Natural killer cell treated with Interleukin-12 subunit alpha and Interleukin-12 subunit beta and Interleukin-15 and Interleukin-18, amount 100 ng/mL, for 72 hours (primary cell): ENCODE data around the gene CT47C1. TPM values are rescaled to one million over a fixed set of nuclear protein-coding genes. Genes with fewer than 3 reads are reported as not detected.
"Not testable (repeated sequence)": the region's sequence is repeated elsewhere in the genome, so short reads cannot be mapped to it uniquely, and the experiment has no call there.

Source experiments
- ATAC-seq, 2 donors: fragments of 150-1000 bp; cut with Tn5 transposase in 1 of 2; sonication (Bioruptor Pico), chemical (Tn5 transposase) in 1 of 2; 2 replicates each; pipeline ENCODE4 v1.10.0; 2021
- DNase-seq: peaks from one replicate; pipeline ENCODE4 v3.0.0; 2022; ENCODE audit warnings: low spot score
- H3K27ac Mint-ChIP-seq, 2 donors: 1 replicate in 1 of 2; 2 replicates in 1 of 2; pipeline ENCODE4 v1.8.0; 2022; ENCODE audit warnings: mixed read lengths in 2 of 2, mild to moderate bottlenecking in 1 of 2, moderate library complexity in 1 of 2
- H3K27me3 Mint-ChIP-seq, 2 donors: 1 replicate in 1 of 2; 2 replicates in 1 of 2; pipeline ENCODE4 v1.8.0; 2022; ENCODE audit warnings: mixed read lengths in 2 of 2
- H3K36me3 Mint-ChIP-seq: one replicate; pipeline ENCODE4 v1.8.0; 2022; ENCODE audit warnings: mixed read lengths
- H3K4me1 Mint-ChIP-seq, 2 donors: 1 replicate in 1 of 2; 2 replicates in 1 of 2; pipeline ENCODE4 v1.8.0; 2022; ENCODE audit warnings: low read depth in 2 of 2, mixed read lengths in 2 of 2, mild to moderate bottlenecking in 1 of 2
- H3K4me3 Mint-ChIP-seq: one replicate; pipeline ENCODE4 v1.8.0; 2022; ENCODE audit warnings: mixed read lengths
- H3K9me3 Mint-ChIP-seq: 2 replicates; pipeline ENCODE4 v1.8.0; 2022; ENCODE audit warnings: mixed read lengths
- total RNA-seq, 2 donors: library from RNA; stranded (reverse); gene quantifications; one replicate each; pipeline ENCODE4 v1.2.3, GENCODE V29; 2022

CT47C1 gene
- total RNA-seq: not detected

GRCh38 chrX:119072744-119073143, at the start of gene CT47C1:
TSS of gene CT47C1 (plus strand) at chrX:119072993. CDS start at chrX:119073226, 233 bp downstream.
- no peak for DNase-seq
- ATAC-seq: no peak
- Mint-ChIP-seq H3K9me3 (no peaks in the 10 kb centered on the region), H3K4me1 (no peaks in the 10 kb centered on the region), H3K27ac (no peak within 1 kb of the TSS), H3K4me3 (no peak within 1 kb of the TSS), H3K36me3 (no peaks in the 10 kb centered on the region), H3K27me3 (peaks cover 0 to 8% of the 10 kb centered on the region in 2 donors)

GRCh38 chrX:119025900-119026299, 46.9 kb upstream of the CT47C1 start:
- no peak for DNase-seq
- Mint-ChIP-seq H3K9me3 (no peaks in the 10 kb centered on the region), H3K27me3 (peaks cover 0 to 4% of the 10 kb centered on the region in 2 donors), H3K27ac (no peak overlapping the region), H3K4me1 (no peaks in the 10 kb centered on the region), H3K4me3 (no peak overlapping the region), H3K36me3 (no peaks in the 10 kb centered on the region)
- ATAC-seq: no peak

GRCh38 chrX:119026344-119026743, 46.4 kb upstream of the CT47C1 start:
- not testable (repeated sequence) for DNase-seq, H3K4me3 Mint-ChIP-seq, H3K27me3 Mint-ChIP-seq, H3K27ac Mint-ChIP-seq, H3K9me3 Mint-ChIP-seq, ATAC-seq, H3K36me3 Mint-ChIP-seq, H3K4me1 Mint-ChIP-seq

GRCh38 chrX:119027960-119028732, 44.6 kb upstream of the CT47C1 start:
- not testable (repeated sequence) for H3K9me3 Mint-ChIP-seq, H3K36me3 Mint-ChIP-seq, H3K4me1 Mint-ChIP-seq, H3K27me3 Mint-ChIP-seq, ATAC-seq, H3K4me3 Mint-ChIP-seq, H3K27ac Mint-ChIP-seq, DNase-seq

- H3K9me3 Mint-ChIP-seq: no peaks in the 10 kb centered on the region
- peaks cover 0 to 5% of the 10 kb centered on the region in 2 donors for H3K27me3 Mint-ChIP-seq
- H3K36me3 Mint-ChIP-seq: no peaks in the 10 kb centered on the region
- DNase-seq (no peak), ATAC-seq (no peak)
- no peaks in the 10 kb centered on the region for H3K4me1 Mint-ChIP-seq
- H3K27ac Mint-ChIP-seq: no peak overlapping the region
- H3K4me3 Mint-ChIP-seq: no peak overlapping the region
Measured at GRCh38 chrX:119028733-119029330, 44.0 kb upstream of the CT47C1 start.

GRCh38 chrX:119029656-119030055, 43.1 kb upstream of the CT47C1 start:
- ATAC-seq, DNase-seq, H3K9me3 Mint-ChIP-seq, H3K4me3 Mint-ChIP-seq, H3K4me1 Mint-ChIP-seq, H3K27me3 Mint-ChIP-seq, H3K27ac Mint-ChIP-seq, H3K36me3 Mint-ChIP-seq: not testable (repeated sequence)

- ATAC-seq: no peak
- Mint-ChIP-seq H3K4me3 (no peak overlapping the region), H3K27ac (no peak overlapping the region), H3K9me3 (no peaks in the 10 kb centered on the region), H3K27me3 (peaks cover 0 to 4% of the 10 kb centered on the region in 2 donors), H3K36me3 (no peaks in the 10 kb centered on the region), H3K4me1 (no peaks in the 10 kb centered on the region)
- DNase-seq: no peak
Measured at GRCh38 chrX:119030990-119031389, 41.8 kb upstream of the CT47C1 start.

GRCh38 chrX:119036107-119037029, 36.4 kb upstream of the CT47C1 start:
- ATAC-seq: peak in 1 of 2 donors; percentile 55
- H3K4me1 Mint-ChIP-seq: no peaks in the 10 kb centered on the region
- no peak overlapping the region for H3K4me3 Mint-ChIP-seq

GRCh38 chrX:119040432-119040831, 32.4 kb upstream of the CT47C1 start:
- Mint-ChIP-seq H3K27ac (no peak overlapping the region), H3K36me3 (no peaks in the 10 kb centered on the region), H3K27me3 (peaks cover 0 to 3% of the 10 kb centered on the region in 2 donors), H3K9me3 (no peaks in the 10 kb centered on the region), H3K4me3 (no peak overlapping the region), H3K4me1 (no peaks in the 10 kb centered on the region)
- no peak for DNase-seq
- ATAC-seq: no peak

More at GRCh38 chrX:119036107-119037029, 36.4 kb upstream of the CT47C1 start:
- Mint-ChIP-seq H3K36me3 (no peaks in the 10 kb centered on the region), H3K27ac (no peak overlapping the region), H3K27me3 (peaks cover 0 to 4% of the 10 kb centered on the region in 2 donors), H3K9me3 (no peaks in the 10 kb centered on the region)
- DNase-seq: no peak

- ATAC-seq: no peak
- Mint-ChIP-seq H3K27ac (no peak overlapping the region), H3K27me3 (peaks cover 0 to 3% of the 10 kb centered on the region in 2 donors), H3K36me3 (no peaks in the 10 kb centered on the region), H3K9me3 (no peaks in the 10 kb centered on the region), H3K4me3 (no peak overlapping the region), H3K4me1 (no peaks in the 10 kb centered on the region)
- no peak for DNase-seq
Measured at GRCh38 chrX:119041175-119041574, 31.6 kb upstream of the CT47C1 start.

- H3K9me3 Mint-ChIP-seq: no peaks in the 10 kb centered on the region
- H3K4me1 Mint-ChIP-seq: no peaks in the 10 kb centered on the region
- no peak overlapping the region for H3K4me3 Mint-ChIP-seq
- no peak overlapping the region for H3K27ac Mint-ChIP-seq
- no peak for DNase-seq
- H3K36me3 Mint-ChIP-seq: no peaks in the 10 kb centered on the region
- peaks cover 4 to 8% of the 10 kb centered on the region in 2 donors for H3K27me3 Mint-ChIP-seq
- ATAC-seq: no peak
Measured at GRCh38 chrX:119042040-119042439, 30.8 kb upstream of the CT47C1 start.

GRCh38 chrX:119042996-119043395, 29.8 kb upstream of the CT47C1 start:
- Mint-ChIP-seq H3K27me3 (peaks cover 13 to 14% of the 10 kb centered on the region in 2 donors), H3K4me3 (no peak overlapping the region), H3K36me3 (no peaks in the 10 kb centered on the region), H3K4me1 (no peaks in the 10 kb centered on the region), H3K9me3 (no peaks in the 10 kb centered on the region), H3K27ac (no peak overlapping the region)
- no peak for DNase-seq
- no peak for ATAC-seq

- H3K4me3 Mint-ChIP-seq: no peak overlapping the region
- no peaks in the 10 kb centered on the region for H3K36me3 Mint-ChIP-seq
- H3K9me3 Mint-ChIP-seq: no peaks in the 10 kb centered on the region
- peaks cover 31% of the 10 kb centered on the region in 2 donors for H3K27me3 Mint-ChIP-seq
- H3K4me1 Mint-ChIP-seq: no peaks in the 10 kb centered on the region
- ATAC-seq (no peak), DNase-seq (no peak)
- H3K27ac Mint-ChIP-seq: no peak overlapping the region
Measured at GRCh38 chrX:119045884-119046283, 26.9 kb upstream of the CT47C1 start.

- H3K27me3 Mint-ChIP-seq: peaks cover 10 to 15% of the 10 kb centered on the region in 2 donors
- H3K36me3 Mint-ChIP-seq: no peaks in the 10 kb centered on the region
- no peak overlapping the region for H3K27ac Mint-ChIP-seq
- H3K4me1 Mint-ChIP-seq: no peaks in the 10 kb centered on the region
- DNase-seq (no peak), ATAC-seq (no peak)
- no peaks in the 10 kb centered on the region for H3K9me3 Mint-ChIP-seq
- H3K4me3 Mint-ChIP-seq: no peak overlapping the region
Measured at GRCh38 chrX:119055687-119056086, 17.1 kb upstream of the CT47C1 start.
